Measurements from ENCODE around the gene BCKDHA.

Gene BCKDHA

GRCh38 chr19:41362143-41362847 lies 35.3 kb upstream of the BCKDHA start:
- TF ChIP-seq GABPA (IDR thresholded peaks at IDR 0.05; ENCODE audit: low read depth) (no peak), POLR2AphosphoS5 (IDR thresholded peaks at IDR 0.05; ENCODE audit: low read depth) (no peak), SPI1 (IDR thresholded peaks at IDR 0.05; ENCODE audit: borderline replicate concordance, low read depth) (no peak), REST (IDR thresholded peaks at IDR 0.05; ENCODE audit: insufficient replicate concordance, low read depth) (no peak), CTCF (IDR thresholded peaks at IDR 0.05; ENCODE audit: insufficient read depth, low read length) (no peak)
- Histone ChIP-seq H3K27me3 (ENCODE audit: insufficient read depth, poor library complexity, severe bottlenecking) (no peaks in the 10 kb centered on the region), H3K27ac (replicated peaks) (no peak overlapping the region), H3K4me3 (replicated peaks; ENCODE audit: insufficient read depth, low read length) (no peak overlapping the region)
- DNase-seq (ENCODE audit: low read depth in 1 of 2, low spot score in 1 of 2): no peak

GRCh38 chr19:41363371-41363752 lies 34.3 kb upstream of the BCKDHA start:
- DNase-seq (ENCODE audit: low read depth in 1 of 2, low spot score in 1 of 2): no peak
- TF ChIP-seq REST (IDR thresholded peaks at IDR 0.05; ENCODE audit: insufficient replicate concordance, low read depth): no peak
- no peak for TF ChIP-seq GABPA (IDR thresholded peaks at IDR 0.05; ENCODE audit: low read depth)
- no peak for TF ChIP-seq SPI1 (IDR thresholded peaks at IDR 0.05; ENCODE audit: borderline replicate concordance, low read depth)
- TF ChIP-seq CTCF (IDR thresholded peaks at IDR 0.05; ENCODE audit: insufficient read depth, low read length): no peak
- no peak for TF ChIP-seq POLR2AphosphoS5 (IDR thresholded peaks at IDR 0.05; ENCODE audit: low read depth)
- Histone ChIP-seq H3K4me3 (replicated peaks; ENCODE audit: insufficient read depth, low read length) (peak overlapping the region; percentile 53), H3K27me3 (ENCODE audit: insufficient read depth, poor library complexity, severe bottlenecking) (no peaks in the 10 kb centered on the region), H3K27ac (replicated peaks) (peak overlapping the region; percentile 100)

- TF ChIP-seq POLR2AphosphoS5 (IDR thresholded peaks at IDR 0.05; ENCODE audit: low read depth) (peak; percentile 98), REST (IDR thresholded peaks at IDR 0.05; ENCODE audit: insufficient replicate concordance, low read depth) (no peak), SPI1 (IDR thresholded peaks at IDR 0.05; ENCODE audit: borderline replicate concordance, low read depth) (peak; percentile 25; the same call in 1 of the 2 replicates)
- DNase-seq (ENCODE audit: low read depth in 1 of 2, low spot score in 1 of 2): peak; percentile 97 to 99
- no peaks in the 10 kb centered on the region for H3K27me3 ChIP-seq (ENCODE audit: insufficient read depth, poor library complexity, severe bottlenecking)
- peak within 1 kb of the TSS; percentile 100 for H3K27ac ChIP-seq (replicated peaks)
- peak within 1 kb of the TSS; percentile 53 for H3K4me3 ChIP-seq (replicated peaks; ENCODE audit: insufficient read depth, low read length)
These were observed 33.7 kb upstream of the BCKDHA start, which contains the start of gene B9D2 for GRCh38 chr19:41363753-41364523. TSS of gene B9D2 (minus strand) at chr19:41364149. CDS start at chr19:41363519, 630 bp downstream.
